Stimulated activated CD8-positive, alpha-beta memory T cell treated with anti-CD3 and anti-CD28 coated beads, Interleukin-7, amount 100 ng/mL, for 4 hours (primary cell): ENCODE measurements around the gene GSG1L.

Experiments
- DNase-seq, 2 donors: peaks; one replicate each; pipeline ENCODE4 v3.0.0-alpha.2; 2020; ENCODE audit warnings: low read depth in 2 of 2

The GSG1L gene

GRCh38 chr16:27791404-27791719 is 272.2 kb downstream of the GSG1L start:
- DNase-seq: no peak

DNA sequence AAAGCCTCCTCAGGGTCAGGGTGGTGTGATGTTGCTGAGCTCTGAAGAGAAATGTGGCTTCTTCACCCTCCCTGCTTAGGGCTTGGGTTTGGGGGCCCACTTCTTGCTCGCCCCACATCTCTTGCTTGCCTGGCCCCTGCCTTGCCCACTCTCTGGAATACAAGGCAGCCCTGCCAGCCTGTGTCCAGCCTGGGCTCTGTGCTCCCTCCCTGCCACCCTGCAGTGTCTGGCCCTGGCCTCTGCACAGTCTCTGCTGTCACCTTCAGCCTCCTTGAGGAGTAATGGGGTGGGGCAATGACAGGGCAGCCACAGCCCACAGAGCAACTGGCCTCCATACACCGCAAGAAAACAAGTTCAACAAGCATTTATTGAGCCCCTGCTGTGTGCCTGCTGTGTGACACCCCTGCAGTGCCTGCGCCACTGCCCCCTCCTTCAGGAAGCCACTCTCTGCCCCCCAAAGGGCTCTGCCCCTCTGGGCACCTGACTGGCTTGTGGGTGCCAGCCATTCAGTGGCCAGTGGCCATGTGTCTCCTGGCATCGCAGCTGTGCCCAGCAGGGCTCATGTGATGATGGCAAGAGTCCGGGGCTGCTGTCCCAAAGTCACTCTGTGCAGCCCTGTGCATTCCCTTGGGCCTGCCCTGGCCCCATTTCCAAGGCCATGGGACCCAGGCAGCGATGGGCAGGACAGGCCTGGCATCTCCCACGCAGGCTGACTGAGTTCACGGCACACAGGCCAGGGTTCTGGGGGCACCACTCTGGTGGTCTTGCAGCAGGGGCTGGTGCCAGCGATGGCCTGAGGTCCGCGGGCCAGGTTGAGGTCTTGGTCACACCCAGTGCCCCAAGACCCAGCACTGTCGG is 272.7 kb downstream of the GSG1L start:
- no peak for DNase-seq

- no peak for DNase-seq
Measured at GRCh38 chr16:27789595-27790241, 273.8 kb downstream of the GSG1L start.

- no peak for DNase-seq
Measured at GRCh38 chr16:27789150-27789549, 274.4 kb downstream of the GSG1L start.

DNA sequence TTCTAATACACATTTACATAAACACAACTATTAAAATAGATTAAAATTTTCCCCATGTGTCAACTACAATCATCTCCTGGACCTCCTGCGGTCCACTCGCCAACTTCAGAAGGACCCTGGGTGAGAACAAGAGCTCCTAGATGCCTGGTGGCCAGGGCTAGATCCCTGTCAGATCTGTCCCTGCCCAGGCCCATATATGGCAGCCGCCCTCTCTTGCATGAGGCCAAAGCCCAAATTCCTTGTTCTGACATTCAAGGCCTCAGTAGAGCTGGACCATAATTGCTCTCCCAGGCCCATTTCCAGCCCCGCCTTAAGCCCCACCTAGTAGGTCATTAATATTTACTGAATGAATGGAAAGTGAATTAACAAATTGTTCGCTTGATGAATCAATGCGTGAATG is 275.8 kb downstream of the GSG1L start:
- no peak for DNase-seq

- no peak for DNase-seq
Measured at GRCh38 chr16:27786923-27787625, 276.4 kb downstream of the GSG1L start.

- no peak for DNase-seq
Measured at GRCh38 chr16:27786221-27786922, 277.1 kb downstream of the GSG1L start.

- no peak for DNase-seq
Measured at GRCh38 chr16:27785307-27785678, 278.2 kb downstream of the GSG1L start.

DNA sequence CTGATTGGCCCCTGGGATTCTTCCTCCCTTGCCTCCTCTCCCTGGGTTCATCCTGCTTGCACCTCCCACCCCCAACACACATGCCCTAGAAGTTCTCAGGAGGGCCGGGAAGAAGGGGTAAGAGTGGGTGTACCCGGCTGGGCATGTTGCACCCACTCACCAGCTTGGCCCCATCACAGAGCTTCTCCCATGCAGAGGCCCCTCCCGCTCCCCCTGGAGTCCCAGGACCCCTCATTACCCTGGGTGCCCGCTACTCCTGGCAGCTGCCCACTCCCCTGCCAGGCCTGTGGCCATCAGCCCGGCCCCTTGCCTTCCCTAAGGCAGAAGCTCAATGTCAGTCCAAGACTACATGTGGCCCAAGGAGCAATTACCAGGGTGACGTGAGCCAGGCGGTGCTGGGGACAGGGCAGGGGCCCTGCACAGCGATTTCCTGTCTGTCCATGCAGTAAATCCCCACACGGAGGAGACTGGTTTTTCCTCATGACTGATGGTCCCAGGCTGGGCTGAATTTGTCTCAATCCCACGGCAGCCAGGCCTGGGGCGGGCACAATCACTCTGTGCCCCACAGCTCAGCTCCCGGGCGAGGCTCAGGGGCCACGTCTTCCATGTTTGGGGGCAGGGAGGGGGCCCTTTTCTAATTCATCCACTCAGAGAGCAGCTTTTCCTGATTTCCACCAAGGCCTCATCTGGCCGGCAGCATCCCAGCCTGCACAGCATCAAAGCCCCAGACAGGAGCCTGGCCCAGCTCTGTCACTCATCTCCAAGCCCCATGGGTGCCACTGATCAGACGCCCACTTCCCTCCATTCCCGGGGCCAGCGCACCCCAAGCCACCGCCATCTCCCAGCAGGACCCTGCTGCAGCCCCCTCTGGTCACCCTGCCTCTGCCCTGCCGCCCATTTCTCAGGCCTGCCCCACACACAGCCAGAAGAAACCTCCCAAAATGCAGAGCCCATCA is 278.9 kb downstream of the GSG1L start:
- no peak for DNase-seq

DNA sequence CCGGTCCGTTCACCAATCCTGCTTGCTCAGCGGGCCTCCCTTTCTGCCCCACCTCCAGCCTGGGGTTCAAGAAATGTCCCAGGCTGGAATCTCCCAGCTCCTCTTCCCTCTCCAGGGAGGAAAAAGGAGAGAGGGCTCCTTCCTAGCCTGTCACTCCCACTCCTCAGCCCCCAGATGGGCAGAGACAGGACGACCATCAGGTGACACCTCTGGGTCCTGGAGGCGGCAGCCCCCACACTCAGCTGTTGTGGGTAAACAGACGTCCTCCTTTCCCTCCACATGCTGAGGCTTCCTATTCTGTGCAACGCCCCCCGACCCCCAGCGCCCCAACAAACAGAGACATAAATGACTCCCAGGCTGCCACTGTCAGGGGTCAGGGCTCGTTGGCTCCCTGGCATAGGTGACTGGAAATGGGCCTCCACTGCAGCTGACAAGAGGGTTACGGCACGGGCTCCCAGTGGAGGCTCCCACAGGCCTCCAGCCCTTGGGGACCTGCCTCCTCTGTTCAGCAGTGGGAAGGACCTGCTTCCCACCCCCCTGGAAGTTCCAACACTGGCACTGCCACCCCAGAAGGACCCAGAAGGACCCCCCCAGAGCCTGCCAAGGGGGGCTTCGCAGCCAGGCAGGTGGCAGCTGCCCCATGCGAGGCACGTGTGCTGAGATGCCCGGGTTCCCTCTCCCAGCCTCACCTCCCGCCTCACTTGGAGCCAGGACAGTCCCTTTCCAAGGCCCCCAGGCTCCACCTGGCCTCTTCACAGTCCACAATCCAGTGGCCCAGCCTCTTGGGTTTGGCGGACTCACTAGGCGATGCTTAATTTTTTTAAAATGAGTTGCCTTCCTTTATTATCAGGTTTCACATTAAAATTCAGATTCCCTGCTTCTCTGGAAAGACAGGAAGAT is 281.3 kb downstream of the GSG1L start:
- DNase-seq: no peak

DNA sequence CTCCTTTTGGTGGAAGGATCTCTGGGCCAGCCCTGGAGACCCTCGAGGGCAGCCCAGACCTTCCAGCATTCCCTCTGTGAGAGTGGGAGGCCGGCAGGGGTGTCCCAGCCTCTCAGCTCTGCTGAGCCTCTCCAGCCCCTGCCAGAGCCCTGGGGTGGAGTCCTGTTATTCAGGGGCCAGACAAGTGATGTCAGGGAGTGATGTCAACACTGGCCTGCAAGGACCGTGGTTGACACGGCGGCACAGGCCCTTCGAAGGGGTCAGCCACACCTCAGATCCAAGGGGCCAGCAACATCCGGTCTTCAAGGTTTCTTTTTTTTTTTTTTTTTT is 282.4 kb downstream of the GSG1L start:
- no peak for DNase-seq

DNA sequence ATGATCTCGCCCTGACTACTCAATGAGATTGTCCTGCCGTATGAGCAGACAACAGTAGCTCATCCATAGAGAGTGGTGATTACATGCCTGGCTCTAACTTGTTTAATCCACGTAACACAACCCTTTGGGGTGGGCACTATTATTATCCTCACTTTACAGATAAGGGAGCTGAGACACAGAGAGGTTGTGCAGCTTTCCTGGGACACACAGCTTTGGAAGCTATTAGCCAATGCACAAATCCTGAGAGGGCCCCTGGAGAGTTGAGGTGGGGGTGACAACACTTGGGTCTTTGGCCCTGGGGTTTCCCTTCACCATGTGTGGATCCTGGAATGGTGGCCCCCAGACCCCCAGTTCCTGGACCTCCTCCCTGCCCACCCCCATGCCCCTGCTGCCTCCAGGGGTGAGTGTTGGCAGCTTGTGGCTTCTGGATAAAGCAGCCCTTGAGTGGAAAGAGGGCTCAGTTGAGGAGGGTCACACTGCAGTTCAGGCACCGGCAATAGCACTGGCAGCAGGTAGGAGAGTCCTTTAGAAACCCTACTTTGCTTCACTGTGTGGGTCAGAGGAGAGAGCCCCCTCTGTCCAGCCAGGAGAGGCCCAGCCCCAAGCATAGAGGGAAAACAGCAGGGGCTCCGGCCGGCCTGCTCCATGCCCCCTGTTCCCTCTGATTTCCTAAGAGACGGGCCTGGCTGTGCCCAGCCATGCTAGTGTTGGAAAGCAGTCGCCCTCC is 282.9 kb downstream of the GSG1L start:
- no peak for DNase-seq

GRCh38 chr16:27779641-27780164 is 283.8 kb downstream of the GSG1L start:
- no peak for DNase-seq

GRCh38 chr16:27778926-27779570 is 284.5 kb downstream of the GSG1L start:
- no peak for DNase-seq

DNA sequence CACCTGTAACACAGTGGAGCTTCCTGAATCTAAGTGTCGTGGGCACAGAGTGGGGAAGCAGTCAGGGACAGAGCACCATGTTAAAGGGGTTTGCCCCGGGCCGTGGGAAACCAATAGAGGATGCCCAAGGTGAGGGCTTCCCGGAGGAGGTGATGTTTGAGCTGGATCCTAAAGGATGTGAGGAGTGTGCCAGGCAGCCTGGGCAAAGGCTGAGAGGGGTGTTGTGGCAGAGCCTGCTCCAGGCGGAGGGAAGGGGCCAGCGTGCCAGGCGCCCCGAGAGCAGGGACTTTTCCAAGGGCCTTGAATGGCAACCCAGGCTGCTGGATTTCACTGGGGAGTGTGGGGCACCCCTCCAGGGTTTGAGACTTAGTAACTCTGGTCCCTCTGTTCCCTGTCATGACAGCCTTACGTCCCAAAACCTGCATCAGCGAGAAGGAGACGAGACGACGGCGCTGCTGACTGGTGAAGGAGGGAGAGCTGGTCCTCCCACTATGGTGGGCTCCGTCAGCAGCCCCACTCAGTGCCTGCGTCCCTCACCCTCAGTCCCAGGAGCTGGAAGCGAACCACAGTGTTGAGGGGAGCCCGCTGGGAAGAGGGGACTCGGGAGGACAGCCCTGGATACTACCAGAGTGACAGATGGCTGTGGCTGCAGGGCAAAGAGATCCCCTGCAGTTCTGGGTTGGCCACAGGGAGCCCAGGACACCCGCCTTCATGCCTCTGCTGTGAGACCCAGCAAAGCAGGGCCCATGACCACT is 285.2 kb downstream of the GSG1L start:
- DNase-seq: no peak

DNA sequence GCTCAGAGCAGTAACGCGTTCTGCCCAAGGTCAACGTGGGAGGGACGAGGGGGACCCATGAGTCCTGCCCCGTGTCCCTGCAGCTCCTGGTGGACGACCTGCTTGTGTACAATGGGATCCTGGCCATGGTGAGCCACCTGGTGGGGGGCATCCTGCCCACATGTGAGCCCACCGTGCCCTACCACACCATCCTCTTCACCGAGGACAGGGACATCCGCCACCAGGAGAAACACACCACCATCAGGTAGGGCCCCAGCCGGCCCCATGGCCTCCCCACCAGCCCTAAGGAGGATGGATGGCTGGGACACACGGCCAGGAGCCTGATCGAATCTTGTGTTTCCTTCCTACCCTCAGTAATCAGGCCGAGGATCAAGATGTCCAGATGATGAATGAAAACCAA is 286.0 kb downstream of the GSG1L start:
- no peak for DNase-seq

DNA sequence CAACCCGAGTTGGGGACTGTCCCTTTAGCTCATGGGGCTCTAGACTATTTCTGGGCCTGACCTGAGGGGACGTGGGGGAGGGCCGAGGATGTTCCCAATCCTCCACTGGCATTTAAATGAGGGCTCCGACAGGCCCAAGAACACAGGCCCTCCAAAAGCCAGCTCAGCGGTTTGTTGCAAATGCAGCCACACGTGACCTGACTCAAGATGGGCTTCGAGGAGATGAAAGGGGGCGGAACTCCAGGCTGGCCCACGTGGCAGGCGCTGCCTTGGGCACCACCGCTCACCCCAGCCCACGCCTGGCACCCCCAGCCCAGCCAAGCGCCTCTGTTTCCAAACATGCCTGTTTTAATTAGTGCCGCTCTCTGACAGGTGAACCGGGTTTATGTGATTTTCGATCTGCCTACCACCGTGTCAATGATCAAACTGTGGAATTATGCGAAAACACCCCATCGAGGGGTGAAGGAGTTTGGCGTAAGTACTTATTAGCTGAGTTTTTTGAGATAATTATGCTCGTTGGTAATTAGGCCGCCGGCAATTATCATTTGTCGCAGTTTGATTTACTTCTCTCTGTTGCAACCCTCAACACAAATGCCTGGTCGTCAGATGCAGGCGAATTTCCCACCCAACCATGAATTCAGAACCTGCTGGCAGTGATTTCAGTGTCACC is 286.8 kb downstream of the GSG1L start:
- DNase-seq: no peak

DNA sequence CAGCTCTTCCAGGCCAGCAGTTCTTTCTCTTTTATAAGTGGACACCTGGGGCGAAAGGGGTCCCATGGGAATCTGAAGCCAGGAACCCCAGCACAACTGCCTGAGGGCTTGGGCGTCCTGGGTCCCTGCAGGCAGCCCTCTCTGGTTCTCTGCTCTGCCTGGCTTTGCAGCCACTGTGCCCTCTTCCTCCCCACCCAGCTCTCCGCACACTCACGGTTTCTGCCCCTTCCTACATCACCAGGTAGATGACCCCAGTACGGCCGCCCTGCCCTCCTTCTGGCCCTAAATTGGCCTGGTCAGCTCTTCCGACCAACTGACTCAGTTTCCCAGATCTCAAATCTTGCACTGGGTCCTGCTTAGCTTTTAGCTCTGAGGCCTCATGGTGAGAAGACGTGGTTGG is 288.3 kb downstream of the GSG1L start:
- DNase-seq: no peak
